Natural killer cell treated with Interleukin-12 subunit alpha and Interleukin-12 subunit beta and Interleukin-15 and Interleukin-18, amount 100 ng/mL, for 72 hours (primary cell): ENCODE results near the gene ABCB11. TPM values are rescaled to one million over a fixed set of nuclear protein-coding genes. Genes with fewer than 3 reads are reported as not detected.
"Not testable (repeated sequence)": the region's sequence is repeated elsewhere in the genome, so short reads cannot be mapped to it uniquely, and the experiment has no call there.

Experiments
- ATAC-seq, 2 donors: fragments of 150-1000 bp; cut with Tn5 transposase in 1 of 2; sonication (Bioruptor Pico), chemical (Tn5 transposase) in 1 of 2; 2 replicates each; pipeline ENCODE4 v1.10.0; 2021
- DNase-seq: peaks from one replicate; pipeline ENCODE4 v3.0.0; 2022; ENCODE audit warnings: low spot score
- H3K27ac Mint-ChIP-seq, 2 donors: 1 replicate in 1 of 2; 2 replicates in 1 of 2; pipeline ENCODE4 v1.8.0; 2022; ENCODE audit warnings: mixed read lengths in 2 of 2, mild to moderate bottlenecking in 1 of 2, moderate library complexity in 1 of 2
- H3K27me3 Mint-ChIP-seq, 2 donors: 1 replicate in 1 of 2; 2 replicates in 1 of 2; pipeline ENCODE4 v1.8.0; 2022; ENCODE audit warnings: mixed read lengths in 2 of 2
- H3K36me3 Mint-ChIP-seq: one replicate; pipeline ENCODE4 v1.8.0; 2022; ENCODE audit warnings: mixed read lengths
- H3K4me1 Mint-ChIP-seq, 2 donors: 1 replicate in 1 of 2; 2 replicates in 1 of 2; pipeline ENCODE4 v1.8.0; 2022; ENCODE audit warnings: low read depth in 2 of 2, mixed read lengths in 2 of 2, mild to moderate bottlenecking in 1 of 2
- H3K4me3 Mint-ChIP-seq: one replicate; pipeline ENCODE4 v1.8.0; 2022; ENCODE audit warnings: mixed read lengths
- H3K9me3 Mint-ChIP-seq: 2 replicates; pipeline ENCODE4 v1.8.0; 2022; ENCODE audit warnings: mixed read lengths
- total RNA-seq, 2 donors: library from RNA; stranded (reverse); gene quantifications; one replicate each; pipeline ENCODE4 v1.2.3, GENCODE V29; 2022

Gene ABCB11
- total RNA-seq, 2 donors from 2014 or later = 0.06 TPM; not detected in 1

DNA sequence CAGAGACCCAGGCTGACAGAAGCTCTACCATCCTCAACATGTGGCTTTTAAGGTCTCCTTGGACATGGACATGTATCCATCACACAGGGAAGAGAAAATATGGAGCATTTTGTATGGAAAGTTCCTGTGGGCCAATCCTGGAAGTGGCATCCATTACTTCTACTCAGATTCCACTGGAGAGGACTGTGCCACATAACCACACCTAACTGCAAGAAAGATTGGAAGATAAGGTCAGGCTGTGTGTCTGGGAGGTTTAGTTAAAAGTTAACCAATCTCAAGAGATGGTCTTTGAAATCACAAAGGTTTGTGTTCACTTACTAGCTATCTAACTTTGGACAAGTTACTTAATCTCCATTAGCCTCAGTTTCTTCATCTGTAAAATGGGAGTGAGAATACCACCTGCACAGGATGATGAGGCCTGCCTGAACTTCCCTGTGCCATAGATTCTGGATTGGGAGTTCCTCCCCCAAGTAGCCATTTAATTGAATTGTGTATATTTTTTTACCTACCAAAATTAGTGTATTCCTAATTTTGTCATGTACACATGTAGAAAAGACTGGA lies 3.9 kb upstream of the ABCB11 start:
- Mint-ChIP-seq H3K36me3 (no peaks in the 10 kb centered on the region), H3K27me3 (no peaks in the 10 kb centered on the region), H3K4me3 (no peak overlapping the region), H3K27ac (no peak overlapping the region), H3K9me3 (peaks cover 4% of the 10 kb centered on the region), H3K4me1 (peaks cover 20 to 28% of the 10 kb centered on the region in 2 donors)
- DNase-seq (no peak), ATAC-seq (no peak)

DNA sequence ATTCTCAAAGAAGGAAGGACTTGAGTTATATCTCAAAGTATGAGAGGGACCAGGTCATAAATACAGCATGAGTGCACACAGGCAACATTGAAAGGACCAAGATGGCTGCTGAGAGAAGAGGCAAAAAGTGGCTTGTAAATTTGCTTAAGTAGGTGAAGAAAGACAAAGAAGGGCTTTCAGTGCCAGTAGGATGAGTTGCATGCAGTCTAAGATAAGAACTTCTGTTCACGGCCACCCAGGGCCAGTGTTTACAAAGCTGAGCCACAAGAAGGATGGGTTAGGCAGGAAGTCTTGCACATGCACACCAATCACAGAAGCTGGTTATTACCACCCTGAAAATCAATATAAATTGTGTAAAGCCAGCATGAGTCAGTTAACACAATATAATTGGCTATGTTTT lies 3.1 kb upstream of the ABCB11 start:
- no peaks in the 10 kb centered on the region for H3K36me3 Mint-ChIP-seq
- peaks cover 4% of the 10 kb centered on the region for H3K9me3 Mint-ChIP-seq
- H3K4me3 Mint-ChIP-seq = no peak overlapping the region
- no peak for DNase-seq
- no peaks in the 10 kb centered on the region for H3K27me3 Mint-ChIP-seq
- peaks cover 14 to 21% of the 10 kb centered on the region in 2 donors for H3K4me1 Mint-ChIP-seq
- H3K27ac Mint-ChIP-seq = no peak overlapping the region
- peak in 1 of 2 donors; percentile 56 for ATAC-seq

DNA sequence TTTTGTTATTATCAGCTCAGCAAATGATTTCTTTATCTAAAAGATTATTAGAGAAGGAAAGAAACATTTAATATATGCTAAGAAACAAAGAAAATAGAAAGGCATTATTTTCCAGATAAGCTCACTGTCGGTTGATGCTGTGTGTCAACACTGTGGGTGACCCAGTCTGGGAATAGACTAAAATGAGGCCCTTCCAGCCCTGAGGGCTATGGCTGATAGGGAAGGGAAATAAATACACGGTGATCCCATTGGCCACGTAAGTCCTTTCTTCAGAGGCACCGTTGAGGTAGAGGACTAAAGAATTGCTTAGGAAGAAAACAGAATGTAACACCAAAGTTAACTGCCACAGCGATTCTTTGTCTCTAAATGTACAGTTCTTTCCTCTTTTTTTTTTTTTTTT lies 1.8 kb downstream of the ABCB11 start:
- DNase-seq (no peak), ATAC-seq (no peak)
- Mint-ChIP-seq H3K27ac (no peak overlapping the region), H3K36me3 (no peaks in the 10 kb centered on the region), H3K27me3 (peaks cover 0 to 2% of the 10 kb centered on the region in 2 donors), H3K4me1 (peaks cover 10 to 12% of the 10 kb centered on the region in 2 donors), H3K9me3 (peaks cover 4% of the 10 kb centered on the region), H3K4me3 (no peak overlapping the region)

DNA sequence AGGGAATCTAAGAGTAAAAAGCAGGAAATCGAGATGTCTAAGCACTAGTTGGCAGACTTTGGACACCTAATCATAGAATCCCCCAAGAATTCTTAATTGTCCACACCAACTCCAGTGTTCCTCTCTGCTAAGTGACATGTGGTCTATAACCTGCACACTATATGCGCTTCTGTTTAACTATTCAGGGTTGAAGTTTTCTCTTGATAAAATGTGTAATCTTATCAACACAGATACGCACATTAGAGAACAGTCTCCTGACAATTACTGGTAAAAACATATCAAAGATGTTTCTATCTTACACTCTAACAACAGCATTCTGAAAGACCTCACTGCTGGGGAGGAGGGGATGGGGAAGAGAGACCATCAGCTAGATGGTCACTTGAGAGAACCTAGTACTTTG lies 3.9 kb downstream of the ABCB11 start:
- peaks cover 6 to 8% of the 10 kb centered on the region in 2 donors for H3K4me1 Mint-ChIP-seq
- H3K36me3 Mint-ChIP-seq = no peaks in the 10 kb centered on the region
- ATAC-seq = no peak
- no peaks in the 10 kb centered on the region for H3K9me3 Mint-ChIP-seq
- no peak overlapping the region for H3K4me3 Mint-ChIP-seq
- no peak overlapping the region for H3K27ac Mint-ChIP-seq
- H3K27me3 Mint-ChIP-seq = peaks cover 0 to 2% of the 10 kb centered on the region in 2 donors
- no peak for DNase-seq

DNA sequence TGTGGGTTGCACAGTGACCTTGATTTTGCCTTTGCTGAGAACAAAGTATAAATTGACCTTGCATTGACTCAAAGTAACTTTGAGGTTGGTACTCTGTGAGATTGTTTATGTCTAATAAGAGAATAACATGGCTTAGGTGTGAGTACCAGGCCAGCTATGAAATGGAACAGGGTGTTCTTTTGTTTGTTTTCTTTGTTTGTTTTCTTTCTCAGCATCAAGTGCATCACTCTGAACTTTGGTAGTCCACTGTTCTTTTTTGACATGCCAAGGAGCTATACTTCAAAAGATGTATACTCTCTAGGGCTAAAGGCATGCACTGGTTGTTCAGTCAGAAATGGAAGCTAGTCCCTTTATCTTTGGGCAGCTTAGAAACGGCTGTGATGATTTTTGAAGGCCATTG lies 5.1 kb downstream of the ABCB11 start:
- H3K4me1 Mint-ChIP-seq = peaks cover 6 to 8% of the 10 kb centered on the region in 2 donors
- H3K27me3 Mint-ChIP-seq = peaks cover 0 to 2% of the 10 kb centered on the region in 2 donors
- H3K4me3 Mint-ChIP-seq = no peak overlapping the region
- H3K27ac Mint-ChIP-seq = no peak overlapping the region
- ATAC-seq (no peak), DNase-seq (no peak)
- no peaks in the 10 kb centered on the region for H3K36me3 Mint-ChIP-seq
- no peaks in the 10 kb centered on the region for H3K9me3 Mint-ChIP-seq

DNA sequence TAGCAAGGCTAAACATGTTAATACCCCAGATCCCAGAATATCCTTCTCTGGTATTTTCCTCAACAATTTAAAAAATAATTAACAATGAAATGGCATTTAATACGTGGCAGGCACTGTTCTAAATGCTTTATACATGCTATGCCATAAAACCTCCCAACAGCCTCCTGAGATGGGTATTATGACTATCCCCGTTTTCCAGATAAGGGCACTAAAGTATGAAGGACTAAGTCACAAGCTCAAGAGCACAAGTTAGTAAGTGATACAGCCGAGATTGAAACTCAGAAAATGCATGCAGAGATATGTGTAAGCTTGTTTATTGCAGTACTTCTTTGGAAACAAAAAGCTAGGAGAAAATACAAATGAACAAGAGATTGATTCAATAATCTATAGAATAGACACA lies 8.0 kb downstream of the ABCB11 start:
- Mint-ChIP-seq H3K4me3 (no peak overlapping the region), H3K27me3 (peaks cover 5 to 8% of the 10 kb centered on the region in 2 donors), H3K9me3 (no peaks in the 10 kb centered on the region), H3K4me1 (peaks cover 6 to 8% of the 10 kb centered on the region in 2 donors), H3K36me3 (no peaks in the 10 kb centered on the region), H3K27ac (no peak overlapping the region)
- DNase-seq = no peak
- ATAC-seq = no peak

DNA sequence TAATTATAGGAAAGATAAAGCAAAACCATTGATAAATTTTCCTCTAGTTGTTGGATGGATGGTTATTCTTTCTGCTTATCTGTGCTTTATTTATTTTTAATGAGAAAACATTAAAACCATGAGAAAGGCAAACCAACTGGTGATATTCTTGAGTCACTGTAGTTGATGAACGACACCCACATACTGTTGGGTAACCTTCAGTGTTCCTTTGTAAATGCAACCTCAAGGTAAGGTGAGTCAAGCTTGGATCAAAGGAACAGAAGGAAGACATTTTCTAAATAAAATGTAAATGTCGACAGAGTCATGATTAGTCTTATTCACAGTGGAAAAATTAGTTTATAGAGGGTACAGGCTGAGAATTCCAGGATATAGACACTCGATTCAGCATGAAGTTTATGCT lies 12.7 kb downstream of the ABCB11 start:
- Mint-ChIP-seq H3K4me1 (peaks cover 6 to 9% of the 10 kb centered on the region in 2 donors), H3K9me3 (no peaks in the 10 kb centered on the region), H3K27ac (no peak overlapping the region), H3K36me3 (no peaks in the 10 kb centered on the region), H3K4me3 (no peak overlapping the region), H3K27me3 (peaks cover 7 to 18% of the 10 kb centered on the region in 2 donors)
- ATAC-seq = no peak
- DNase-seq = no peak

DNA sequence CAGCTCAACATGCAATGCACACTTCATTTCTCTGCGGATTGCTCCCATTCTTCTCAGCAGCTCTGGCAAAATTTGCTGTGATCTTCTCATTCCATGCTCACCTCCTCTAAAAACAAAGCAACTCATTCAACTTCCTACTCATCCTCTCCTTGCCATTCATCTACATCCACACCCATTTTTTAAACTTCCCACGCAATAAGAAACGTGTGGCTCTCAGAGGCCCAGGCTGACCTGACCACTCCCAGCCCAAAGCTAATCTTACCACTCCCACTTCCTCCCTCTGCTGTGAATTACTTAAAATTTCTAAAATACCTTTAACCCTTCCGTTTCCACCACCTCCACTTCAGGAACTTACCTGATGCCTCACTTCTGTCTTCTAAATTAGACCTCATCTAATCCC lies 15.2 kb downstream of the ABCB11 start:
- Mint-ChIP-seq H3K27me3 (peaks cover 7 to 18% of the 10 kb centered on the region in 2 donors), H3K27ac (no peak overlapping the region), H3K9me3 (no peaks in the 10 kb centered on the region), H3K4me3 (no peak overlapping the region), H3K36me3 (no peaks in the 10 kb centered on the region), H3K4me1 (peaks cover 6 to 9% of the 10 kb centered on the region in 2 donors)
- DNase-seq = no peak
- ATAC-seq = no peak

DNA sequence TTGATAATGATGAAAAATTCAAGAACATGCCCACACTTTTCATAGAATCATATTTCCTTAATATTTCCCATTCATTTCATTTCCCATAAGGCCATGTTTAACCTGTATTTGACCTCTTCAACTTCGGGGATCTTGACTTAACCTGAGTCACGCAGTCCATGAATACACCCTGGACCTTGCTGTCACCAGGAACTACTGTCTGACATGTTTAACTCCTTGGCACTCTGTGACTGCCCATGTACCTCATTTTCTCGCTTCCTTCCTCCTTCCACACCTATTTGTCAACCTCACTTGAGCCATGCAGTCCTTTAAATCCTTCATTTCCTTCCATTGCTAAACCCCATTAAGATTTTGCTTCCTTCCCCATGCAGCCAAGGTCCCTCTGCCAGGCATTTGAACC lies 16.3 kb downstream of the ABCB11 start:
- H3K9me3 Mint-ChIP-seq = no peaks in the 10 kb centered on the region
- no peaks in the 10 kb centered on the region for H3K36me3 Mint-ChIP-seq
- peaks cover 6 to 9% of the 10 kb centered on the region in 2 donors for H3K4me1 Mint-ChIP-seq
- DNase-seq = no peak
- peaks cover 6 to 18% of the 10 kb centered on the region in 2 donors for H3K27me3 Mint-ChIP-seq
- ATAC-seq = no peak
- H3K4me3 Mint-ChIP-seq = no peak overlapping the region
- H3K27ac Mint-ChIP-seq = no peak overlapping the region

DNA sequence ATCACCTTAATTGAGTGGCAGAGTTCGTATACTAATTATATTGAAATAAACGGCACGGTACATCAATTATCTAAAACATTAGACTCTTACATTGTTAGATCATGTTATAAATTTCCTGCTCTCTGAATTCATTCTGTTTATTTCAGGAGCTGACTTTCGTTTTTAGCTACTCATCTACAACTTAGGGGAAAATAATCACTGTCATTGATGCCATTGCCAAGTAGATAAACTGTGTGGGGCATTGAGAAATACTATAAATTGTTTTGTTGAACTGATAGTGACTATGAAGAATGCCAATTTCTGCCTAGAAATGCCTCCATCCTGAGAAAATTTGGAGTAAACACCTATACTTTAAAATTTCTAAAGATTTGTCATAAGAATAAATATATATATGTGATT lies 17.5 kb downstream of the ABCB11 start:
- DNase-seq = no peak
- Mint-ChIP-seq H3K27me3 (peaks cover 0 to 14% of the 10 kb centered on the region in 2 donors), H3K27ac (no peak overlapping the region), H3K4me3 (no peak overlapping the region), H3K9me3 (no peaks in the 10 kb centered on the region), H3K36me3 (no peaks in the 10 kb centered on the region), H3K4me1 (peaks cover 6 to 9% of the 10 kb centered on the region in 2 donors)
- no peak for ATAC-seq

DNA sequence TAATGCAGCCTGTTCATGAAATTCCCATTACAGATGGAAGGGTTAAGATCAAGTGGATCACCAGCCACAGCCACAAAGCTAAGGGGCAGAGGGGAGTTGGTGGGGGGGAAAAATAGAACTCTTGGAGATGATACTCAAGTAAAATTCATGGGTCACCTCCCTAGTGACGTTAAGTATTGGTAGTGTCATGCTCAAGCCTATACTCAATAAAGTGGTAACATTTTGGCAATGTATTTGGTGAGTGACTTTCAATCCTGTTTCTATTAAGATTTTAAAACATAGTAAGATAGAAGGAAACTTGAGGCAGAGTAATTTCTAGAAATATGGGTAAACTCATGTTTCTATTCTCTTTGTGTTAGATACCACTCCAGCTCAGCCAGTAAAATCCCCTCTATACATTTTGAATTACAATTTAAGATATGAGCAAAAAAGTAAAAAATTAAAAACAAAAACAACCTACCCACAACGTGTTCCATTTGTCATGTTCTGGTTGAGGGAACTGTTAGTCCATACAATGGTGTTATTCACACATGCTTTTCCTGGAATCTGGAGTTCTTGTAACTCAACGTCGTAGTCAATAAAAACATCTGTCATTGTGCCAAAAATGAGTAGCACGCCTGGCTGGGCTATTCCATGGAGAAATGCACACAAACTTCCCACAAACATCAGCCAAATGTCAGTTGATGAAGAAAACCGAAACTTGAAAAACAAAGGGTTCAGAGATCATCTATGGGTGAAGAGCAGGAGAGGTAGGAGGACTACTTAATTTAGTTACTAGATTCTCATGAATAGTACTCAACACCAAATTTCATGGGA lies 18.1 kb downstream of the ABCB11 start:
- peaks cover 11 to 13% of the 10 kb centered on the region in 2 donors for H3K4me1 Mint-ChIP-seq
- no peak for DNase-seq
- H3K9me3 Mint-ChIP-seq = no peaks in the 10 kb centered on the region
- no peak overlapping the region for H3K4me3 Mint-ChIP-seq
- no peak for ATAC-seq
- H3K27ac Mint-ChIP-seq = no peak overlapping the region
- H3K27me3 Mint-ChIP-seq = peaks cover 0 to 13% of the 10 kb centered on the region in 2 donors
- H3K36me3 Mint-ChIP-seq = no peaks in the 10 kb centered on the region

DNA sequence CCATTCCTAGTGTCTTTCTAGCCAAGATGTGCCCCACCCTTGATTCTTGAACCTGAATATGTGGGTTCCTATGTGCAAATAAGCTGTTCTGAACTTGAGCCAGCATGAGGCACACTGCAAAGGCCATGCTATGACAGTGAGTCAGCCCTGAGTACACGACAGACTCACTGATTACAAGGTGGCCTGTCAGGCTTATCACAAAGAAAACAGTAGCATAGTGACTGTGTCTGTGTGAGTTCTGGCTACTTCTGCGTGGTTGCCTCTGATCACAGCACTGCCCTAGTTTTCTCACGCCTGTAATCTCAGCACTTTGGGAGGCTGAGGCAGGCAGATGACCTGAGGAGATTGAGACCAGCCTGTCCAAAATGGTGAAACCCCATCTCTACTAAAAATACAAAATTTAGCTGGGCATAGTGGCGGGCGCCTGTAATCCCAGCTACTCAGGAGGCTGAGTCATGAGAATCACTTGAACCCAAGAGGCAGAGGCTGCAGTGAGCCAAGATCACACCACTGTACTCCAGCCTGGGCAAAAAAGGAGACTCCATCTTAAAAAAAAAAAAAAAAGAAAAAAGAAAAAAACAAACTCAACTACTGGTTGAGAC lies 18.8 kb downstream of the ABCB11 start:
- H3K4me3 Mint-ChIP-seq, H3K36me3 Mint-ChIP-seq, DNase-seq, H3K27ac Mint-ChIP-seq, H3K9me3 Mint-ChIP-seq: not testable (repeated sequence)
- peak in 1 of 2 donors; percentile 56 for ATAC-seq
- Mint-ChIP-seq H3K4me1 (peaks cover 17% of the 10 kb centered on the region in 2 donors), H3K27me3 (peaks cover 0 to 13% of the 10 kb centered on the region in 2 donors)

DNA sequence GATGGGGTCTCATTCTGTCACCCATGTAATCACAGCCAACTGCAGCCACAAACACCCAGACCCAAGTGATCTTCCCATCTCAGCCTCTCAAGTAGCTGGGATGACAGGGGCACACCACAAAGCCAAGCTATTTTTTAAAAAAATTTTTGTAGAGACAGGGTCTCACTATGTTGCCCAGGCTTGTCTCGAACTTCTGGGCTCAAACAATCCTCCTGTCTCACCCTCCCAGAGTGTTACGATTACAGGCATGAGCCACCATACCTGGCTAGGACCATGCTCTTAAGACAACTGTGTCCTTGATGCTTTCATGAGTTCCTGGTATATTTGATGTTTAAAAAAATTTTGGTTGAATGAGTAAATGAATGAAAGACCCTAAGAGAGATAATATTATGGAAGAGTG lies 19.4 kb downstream of the ABCB11 start:
- Mint-ChIP-seq H3K4me1 (peaks cover 18% of the 10 kb centered on the region in 2 donors), H3K4me3 (no peak overlapping the region), H3K36me3 (no peaks in the 10 kb centered on the region), H3K27ac (no peak overlapping the region), H3K27me3 (peaks cover 0 to 13% of the 10 kb centered on the region in 2 donors), H3K9me3 (no peaks in the 10 kb centered on the region)
- DNase-seq (no peak), ATAC-seq (no peak)
